GM21529 (cell line): Measurements from ENCODE around the gene SLC7A8.
"Not testable (repeated sequence)": the region's sequence is repeated elsewhere in the genome, so short reads cannot be mapped to it uniquely, and the experiment has no call there.

ENCODE experiments used
- ATAC-seq: cut with Tn5 transposase; IDR thresholded peaks from one replicate; pipeline ENCODE4 v1.9.1; 2021; ENCODE audit not compliant: unreplicated experiment

Gene SLC7A8

GRCh38 chr14:23183479-23183878 lies at the start of gene SLC7A8:
TSS of gene SLC7A8 (minus strand) at chr14:23183660. CDS start at chr14:23182914, 746 bp downstream.
- no peak for ATAC-seq

DNA sequence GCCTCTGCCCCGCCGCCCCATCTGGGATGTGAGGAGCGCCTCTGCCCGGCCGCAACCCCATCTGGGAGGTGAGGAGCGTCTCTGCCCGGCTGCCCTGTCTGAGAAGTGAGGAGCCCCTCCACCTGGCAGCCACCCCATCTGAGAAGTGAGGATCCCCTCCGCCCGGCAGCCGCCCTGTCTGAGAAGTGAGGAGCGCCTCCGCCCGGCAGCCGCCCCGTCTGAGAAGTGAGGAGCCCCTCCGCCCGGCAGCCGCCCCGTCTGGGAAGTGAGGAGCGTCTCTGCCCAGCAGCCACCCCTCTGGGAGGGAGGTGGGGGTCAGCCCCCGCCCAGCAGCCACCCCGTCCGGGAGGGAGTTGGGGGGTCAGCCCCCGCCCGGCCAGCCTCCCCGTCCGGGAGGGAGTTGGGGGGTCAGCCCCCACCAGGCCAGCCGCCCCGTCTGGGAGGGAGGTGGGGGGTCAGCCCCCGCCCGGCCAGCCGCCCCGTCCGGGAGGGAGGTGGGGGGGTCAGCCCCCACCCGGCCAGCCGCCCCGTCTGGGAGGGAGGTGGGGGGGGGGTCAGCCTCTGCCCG lies 48.9 kb upstream of the SLC7A8 start:
- ATAC-seq, result not testable (repeated sequence)

GRCh38 chr14:23228812-23229211 lies 45.4 kb upstream of the SLC7A8 start:
- ATAC-seq, result no peak

- no peak for ATAC-seq
These were observed 44.1 kb upstream of the SLC7A8 start for GRCh38 chr14:23227566-23227965.

DNA sequence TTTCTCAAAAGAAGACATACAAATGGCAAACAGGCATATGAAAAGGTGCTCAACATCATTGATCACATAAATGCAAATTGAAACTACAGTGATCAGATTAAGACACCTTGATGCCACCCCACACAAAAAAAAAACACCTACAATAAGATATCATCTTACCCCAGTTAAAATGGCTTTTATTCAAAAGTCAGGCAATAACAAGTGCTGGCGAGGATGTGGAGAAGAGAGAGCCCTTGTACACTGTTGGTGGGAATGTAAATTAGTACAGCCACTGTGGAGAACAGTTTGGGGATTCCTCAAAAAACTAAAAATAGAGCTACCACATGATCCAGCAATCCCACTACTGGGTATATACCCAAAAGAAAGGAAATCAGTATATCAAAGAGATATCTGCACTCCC lies 41.5 kb upstream of the SLC7A8 start:
- ATAC-seq, result not testable (repeated sequence)

GRCh38 chr14:23219075-23219474 lies 35.6 kb upstream of the SLC7A8 start:
- ATAC-seq, result no peak

GRCh38 chr14:23217032-23218020 lies 33.9 kb upstream of the SLC7A8 start:
- no peak for ATAC-seq

- ATAC-seq, result no peak
These were observed 32.0 kb upstream of the SLC7A8 start for GRCh38 chr14:23215421-23215820.

DNA sequence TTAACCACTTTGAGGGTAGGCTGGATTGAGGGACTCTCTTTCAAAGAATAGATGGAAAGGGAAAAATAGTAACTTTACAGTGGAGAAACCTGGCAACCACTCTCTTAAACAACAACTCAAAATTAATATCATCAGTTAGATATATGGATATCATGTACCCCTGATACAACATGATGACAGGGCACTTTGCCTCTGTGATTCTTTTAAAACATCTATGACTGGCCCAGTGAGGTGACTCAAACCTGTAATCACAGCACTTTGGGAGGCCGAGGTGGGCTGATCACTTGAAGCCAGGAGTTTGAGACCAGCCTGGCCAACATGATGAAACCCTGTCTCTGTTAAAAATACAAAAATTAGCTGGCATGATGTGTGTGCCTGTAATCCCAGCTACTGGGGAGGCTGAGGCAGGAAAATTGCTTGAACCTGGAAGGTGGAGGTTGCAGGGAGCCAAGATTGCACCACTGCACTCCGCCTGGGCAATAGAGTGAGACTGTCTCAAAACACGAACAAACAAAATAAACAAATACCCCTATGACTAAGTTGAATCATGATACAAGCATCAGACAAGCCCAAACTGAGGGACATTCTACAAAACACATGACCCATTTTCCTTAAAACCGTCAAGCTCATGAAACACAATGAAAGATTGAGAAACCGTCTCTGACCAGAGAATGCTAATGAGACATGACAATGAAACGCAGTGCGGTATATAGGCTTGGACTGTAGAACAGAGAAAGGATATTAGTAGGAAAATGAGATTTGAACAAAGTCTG lies 26.4 kb upstream of the SLC7A8 start:
- ATAC-seq, result no peak

DNA sequence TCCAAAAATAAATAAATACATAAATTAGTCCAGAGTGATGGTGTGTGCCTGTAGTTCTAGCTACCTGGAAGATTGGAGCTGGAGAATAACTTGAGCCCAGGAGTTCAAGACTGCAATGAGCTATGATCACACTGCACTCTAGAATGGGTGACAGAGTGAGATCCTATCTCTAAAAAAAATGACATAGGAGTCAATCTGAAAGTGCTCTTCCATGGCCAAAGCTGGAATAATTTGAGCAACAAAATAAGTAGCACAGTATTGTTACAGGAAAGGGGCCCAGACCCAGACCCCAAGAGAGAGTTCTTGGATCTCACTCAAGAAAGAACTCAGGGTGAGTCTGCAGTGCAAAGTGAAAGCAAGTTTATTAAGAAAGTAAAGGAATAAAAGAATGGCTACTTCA lies 24.9 kb upstream of the SLC7A8 start:
- no peak for ATAC-seq

- ATAC-seq, result no peak
These were observed 23.7 kb upstream of the SLC7A8 start for GRCh38 chr14:23207146-23207540.

DNA sequence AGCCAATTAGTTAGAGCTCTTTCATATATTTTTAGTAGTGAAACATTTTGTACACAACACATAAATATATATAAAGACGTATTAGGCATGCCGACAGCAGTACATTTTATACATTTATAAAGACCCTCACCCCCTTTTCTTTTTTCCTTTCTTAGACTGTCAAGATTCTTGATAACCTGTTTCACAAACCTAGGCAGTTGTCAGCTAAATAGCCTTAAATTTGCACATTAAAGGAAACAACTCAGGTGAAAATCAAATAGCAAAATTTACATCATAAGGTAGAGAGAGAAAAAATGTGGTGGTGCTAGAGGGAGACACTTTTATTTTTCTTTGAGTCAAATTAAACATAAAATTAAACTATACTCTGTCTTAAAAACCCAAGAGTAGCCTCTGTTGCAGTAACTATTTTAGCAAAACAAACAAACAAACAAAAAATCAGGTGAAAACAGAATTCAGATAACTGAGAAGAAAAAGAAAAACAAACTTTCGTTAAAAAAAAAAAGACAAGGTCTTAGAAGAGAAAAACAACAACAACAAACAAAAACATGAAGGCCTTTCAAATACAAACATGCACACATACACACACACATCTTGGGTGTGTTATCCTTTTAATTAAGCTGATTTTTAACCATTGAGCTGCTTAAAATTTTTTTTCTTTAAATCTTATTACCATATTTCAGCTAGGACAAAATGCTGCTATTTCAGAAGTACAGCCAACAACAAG lies 23.1 kb upstream of the SLC7A8 start:
- no peak for ATAC-seq

- no peak for ATAC-seq
These were observed 18.5 kb upstream of the SLC7A8 start for GRCh38 chr14:23202001-23202400.

- not testable (repeated sequence) for ATAC-seq
These were observed 15.7 kb upstream of the SLC7A8 start for GRCh38 chr14:23199141-23199540.

DNA sequence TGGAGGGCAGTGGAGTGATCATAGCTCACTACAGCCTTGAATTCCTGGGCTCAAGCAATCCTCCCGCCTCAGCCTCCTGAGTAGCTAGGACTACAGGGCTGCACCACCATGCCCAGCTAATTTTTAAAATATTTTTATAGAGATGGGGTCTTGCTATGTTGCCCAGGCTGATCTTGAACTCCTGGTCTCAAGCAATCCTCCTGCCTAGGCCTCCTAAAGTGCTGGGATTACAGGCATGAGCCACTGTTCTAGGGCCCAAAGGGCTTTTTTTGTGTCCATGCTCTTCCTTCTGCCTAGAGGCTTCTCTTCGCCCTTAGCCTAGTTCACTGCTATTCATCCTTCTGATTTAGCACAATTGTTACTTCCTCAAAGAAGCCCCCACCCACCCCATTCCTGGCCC lies 13.0 kb upstream of the SLC7A8 start:
- ATAC-seq, result not testable (repeated sequence)

- no peak for ATAC-seq
These were observed 12.2 kb upstream of the SLC7A8 start for GRCh38 chr14:23195552-23196101.

- no peak for ATAC-seq
These were observed 10.0 kb upstream of the SLC7A8 start for GRCh38 chr14:23193432-23193831.

- ATAC-seq, result no peak
These were observed 4.5 kb upstream of the SLC7A8 start for GRCh38 chr14:23187925-23188324.

DNA sequence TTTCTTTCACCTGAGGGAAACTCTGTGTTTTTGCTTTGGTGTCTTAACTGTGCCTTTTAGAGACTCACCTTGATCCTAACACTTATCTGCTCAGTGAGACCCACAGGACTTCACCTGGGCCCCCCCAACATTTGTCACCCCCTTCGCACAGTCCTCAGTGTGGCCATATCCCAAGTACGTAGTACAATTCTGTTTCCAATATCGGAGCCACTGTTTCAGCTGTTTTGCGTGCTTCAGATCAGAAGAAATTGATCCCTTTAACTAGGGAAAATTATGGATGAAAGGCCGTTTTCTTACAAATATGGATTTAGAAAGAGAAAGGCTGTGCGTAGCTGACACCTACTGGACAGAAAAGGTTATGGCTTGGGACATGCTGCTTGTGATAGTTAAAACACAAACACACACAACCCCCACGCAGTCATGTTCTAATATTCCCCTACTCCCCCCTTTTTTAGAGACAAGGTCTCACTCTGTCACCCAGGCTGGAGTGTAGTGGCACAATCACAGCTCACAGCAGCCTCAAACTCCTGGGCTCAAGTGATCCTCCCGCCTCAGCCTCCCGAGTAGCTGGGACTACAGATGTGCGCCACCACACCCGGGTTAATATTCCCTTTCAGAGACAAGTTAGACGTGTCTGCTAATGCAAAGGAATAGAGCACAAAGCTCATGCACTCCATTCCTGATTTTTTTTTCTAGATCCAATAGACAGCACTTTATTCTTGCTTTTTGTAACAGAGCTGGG lies 3.6 kb upstream of the SLC7A8 start:
- ATAC-seq, result no peak

DNA sequence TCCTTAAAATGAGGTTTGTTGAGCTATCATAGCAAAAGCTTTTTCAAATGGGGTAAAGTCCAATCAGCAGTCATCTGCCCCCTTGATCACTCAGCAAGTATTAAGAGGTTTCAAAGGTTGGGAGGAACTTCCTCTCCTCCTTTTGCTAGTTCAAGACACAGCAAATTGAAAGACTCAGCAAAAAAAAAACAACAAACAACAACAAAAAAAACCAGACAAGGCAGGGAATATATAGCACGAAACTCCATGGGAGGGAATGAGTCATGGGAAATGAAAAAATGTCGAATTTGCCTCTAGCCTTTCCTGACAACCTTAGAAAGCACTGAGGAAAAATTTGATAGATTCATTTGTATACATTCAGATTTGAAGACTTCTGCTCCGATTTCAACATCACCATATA lies 1.6 kb upstream of the SLC7A8 start:
- no peak for ATAC-seq
